ENCODE results near the gene PROCA1. TPM values are rescaled to one million over a fixed set of nuclear protein-coding genes. Genes with fewer than 3 reads are reported as not detected.

Gene PROCA1
- total and polyA plus RNA-seq, 2 of the 13 experiments (the other 11 are each of a cell fraction or from before 2014, with no cell fraction given): 0.73 to 1.5 TPM

- Histone ChIP-seq H3K4me2 (ENCODE audit: low read depth, low read length) (no peak overlapping the region), H3K9ac (ENCODE audit: insufficient read depth, low read depth, low read length) (no peak overlapping the region), H3K4me1 (ENCODE audit: insufficient read depth, low read length) (peaks cover 19% of the 10 kb centered on the region), H3K27me3 (ENCODE audit: control insufficient read depth in 1 of 2, insufficient read depth in 2 of 2, low read length in 2 of 2) (no peaks in the 10 kb centered on the region), H4K20me1 (ENCODE audit: insufficient read depth, low read length) (no peaks in the 10 kb centered on the region), H2AFZ (ENCODE audit: low read length) (no peak overlapping the region), H3K4me3 (replicated peaks in 1 of 3; ENCODE audit: insufficient read depth in 1 of 3, low read depth in 2 of 3, low read length in 3 of 3) (no peak overlapping the region), H3K79me2 (ENCODE audit: insufficient read depth, low read length) (no peaks in the 10 kb centered on the region), H3K27ac (ENCODE audit: extremely low read length, insufficient read depth, low read length) (no peak overlapping the region), H3K9me3 (ENCODE audit: low read length) (no peaks in the 10 kb centered on the region), H3K36me3 (replicated peaks in 1 of 2; ENCODE audit: control insufficient read depth in 1 of 2, insufficient read depth in 2 of 2, low read length in 2 of 2) (peaks cover 2 to 11% of the 10 kb centered on the region in 2 experiments; a peak in 3 of 5 replicates)
- no peak for TF ChIP-seq NR2F6 (IDR thresholded peaks at IDR 0.05)
- no peak for TF ChIP-seq NR2F6 (CRISPR knock-in tag; IDR thresholded peaks at IDR 0.05)
- no peak for TF ChIP-seq ZBTB40 (IDR thresholded peaks at IDR 0.05)
- no peak for TF ChIP-seq ZBTB40 (CRISPR knock-in tag; IDR thresholded peaks at IDR 0.05)
- TF ChIP-seq MEF2D (CRISPR knock-in tag; IDR thresholded peaks at IDR 0.05): no peak
- TF ChIP-seq AGO1 (IDR thresholded peaks at IDR 0.05; ENCODE audit: low read depth, low read length, poor library complexity, severe bottlenecking): peak; percentile 33
- TF ChIP-seq ZEB1 (IDR thresholded peaks at IDR 0.05; ENCODE audit: insufficient replicate concordance, low read depth): no peak
- peak; percentile 81 for TF ChIP-seq AGO2 (optimal IDR thresholded peaks at IDR 0.05; ENCODE audit: low read depth, low read length)
- TF ChIP-seq TEAD3 (CRISPR knock-in tag; optimal IDR thresholded peaks at IDR 0.05; ENCODE audit: borderline replicate concordance): no peak
- CTCF ChIA-PET (ENCODE audit: low intra/inter-chr PET ratio, low total read pairs): no interaction called here
- DNase-seq (ENCODE audit: low spot score): no peak
- no peak; the same call in 2 of the 3 replicates for ATAC-seq
- no peak for FAIRE-seq
- intact Hi-C loops (cut with micrococcal nuclease; ENCODE audit: unreplicated experiment): no loop called here
- 95% methylated on average over 16 of the region's 22 CpGs for WGBS (ENCODE audit: low lambda C conversion rate)
- BruUV-seq (replicated peaks): no TSS peak
- in situ Hi-C loops (cut with HindIII; ENCODE audit: extremely low pct_ligation_motif_present, low pct_unique_long_range_greater_than_20kb): loop anchor here (25.0 kb wide), 1 partner anchor 374 kb away; no protein-coding TSS in a partner anchor
- POLR2A ChIA-PET: interaction anchor here (1.2 kb wide), 1 partner anchor 18 kb away, joined by 3 read pairs; the partner anchor contains the start of gene RPL23A
Measured at GRCh38 chr17:28737770-28738679, 26.3 kb upstream of the PROCA1 start.

Data from HepG2 (cell line).